ENCODE results near the gene ORAI2. TPM values are rescaled to one million over a fixed set of nuclear protein-coding genes. Genes with fewer than 3 reads are reported as not detected.

Gene ORAI2
- total and polyA plus RNA-seq, 2 donors (not counting 1 experiment from before 2014, with no cell fraction given) = 20.3 to 26.6 TPM

DNA sequence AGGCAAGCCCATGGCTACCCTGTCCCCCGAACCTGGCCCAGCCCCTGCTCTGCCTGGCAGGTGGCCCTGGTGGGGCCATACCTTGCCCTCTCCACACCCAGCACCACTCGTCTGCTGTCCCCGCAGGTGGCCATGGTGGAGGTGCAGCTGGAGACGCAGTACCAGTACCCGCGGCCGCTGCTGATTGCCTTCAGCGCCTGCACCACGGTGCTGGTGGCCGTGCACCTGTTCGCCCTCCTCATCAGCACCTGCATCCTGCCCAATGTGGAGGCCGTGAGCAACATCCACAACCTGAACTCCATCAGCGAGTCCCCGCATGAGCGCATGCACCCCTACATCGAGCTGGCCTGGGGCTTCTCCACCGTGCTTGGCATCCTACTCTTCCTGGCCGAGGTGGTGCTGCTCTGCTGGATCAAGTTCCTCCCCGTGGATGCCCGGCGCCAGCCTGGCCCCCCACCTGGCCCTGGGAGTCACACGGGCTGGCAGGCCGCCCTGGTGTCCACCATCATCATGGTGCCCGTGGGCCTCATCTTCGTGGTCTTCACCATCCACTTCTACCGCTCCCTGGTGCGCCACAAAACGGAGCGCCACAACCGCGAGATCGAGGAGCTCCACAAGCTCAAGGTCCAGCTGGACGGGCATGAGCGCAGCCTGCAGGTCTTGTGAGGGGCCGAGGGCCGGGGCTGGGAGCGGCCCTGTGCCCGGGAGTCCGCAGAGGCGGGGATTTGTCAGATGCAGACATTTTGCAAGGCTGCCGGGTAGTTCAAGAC, 13.2 kb downstream of the ORAI2 start:
- no peaks in the 10 kb centered on the region for H3K4me1 ChIP-seq (ENCODE audit: control insufficient read depth, extremely low read depth, insufficient read depth, low read length)
- no peak overlapping the region for H2AFZ ChIP-seq (ENCODE audit: low read length)
- no peaks in the 10 kb centered on the region for H4K20me1 ChIP-seq (ENCODE audit: control insufficient read depth, extremely low read depth, insufficient read depth, low read length)
- H3K36me3 ChIP-seq (ENCODE audit: control insufficient read depth, insufficient read depth, low read length) = peaks cover 6% of the 10 kb centered on the region
- H3K4me3 ChIP-seq (replicated peaks in 1 of 4; ENCODE audit: control extremely low read depth in 1 of 4, insufficient read depth in 1 of 4, low read depth in 3 of 4, low read length in 4 of 4) = no peak overlapping the region
- H3K27me3 ChIP-seq (ENCODE audit: control insufficient read depth, insufficient read depth, low read length) = no peaks in the 10 kb centered on the region
- H3K4me2 ChIP-seq (ENCODE audit: extremely low read depth, insufficient read depth, low read length) = no peak overlapping the region
- H3K27ac ChIP-seq (ENCODE audit: insufficient read depth, low read length) = no peak overlapping the region
- no peaks in the 10 kb centered on the region for H3K79me2 ChIP-seq (ENCODE audit: control insufficient read depth, insufficient read depth, low read length)
- no peak overlapping the region for H3K9ac ChIP-seq (ENCODE audit: insufficient read depth, low read length)
- no peaks in the 10 kb centered on the region for H3K9me3 ChIP-seq (ENCODE audit: control insufficient read depth, insufficient read depth, low read depth, low read length)
- no peak for TF ChIP-seq EZH2 (IDR thresholded peaks at IDR 0.05; ENCODE audit: low read length, missing control alignments)
- TF ChIP-seq, protein P1, sequence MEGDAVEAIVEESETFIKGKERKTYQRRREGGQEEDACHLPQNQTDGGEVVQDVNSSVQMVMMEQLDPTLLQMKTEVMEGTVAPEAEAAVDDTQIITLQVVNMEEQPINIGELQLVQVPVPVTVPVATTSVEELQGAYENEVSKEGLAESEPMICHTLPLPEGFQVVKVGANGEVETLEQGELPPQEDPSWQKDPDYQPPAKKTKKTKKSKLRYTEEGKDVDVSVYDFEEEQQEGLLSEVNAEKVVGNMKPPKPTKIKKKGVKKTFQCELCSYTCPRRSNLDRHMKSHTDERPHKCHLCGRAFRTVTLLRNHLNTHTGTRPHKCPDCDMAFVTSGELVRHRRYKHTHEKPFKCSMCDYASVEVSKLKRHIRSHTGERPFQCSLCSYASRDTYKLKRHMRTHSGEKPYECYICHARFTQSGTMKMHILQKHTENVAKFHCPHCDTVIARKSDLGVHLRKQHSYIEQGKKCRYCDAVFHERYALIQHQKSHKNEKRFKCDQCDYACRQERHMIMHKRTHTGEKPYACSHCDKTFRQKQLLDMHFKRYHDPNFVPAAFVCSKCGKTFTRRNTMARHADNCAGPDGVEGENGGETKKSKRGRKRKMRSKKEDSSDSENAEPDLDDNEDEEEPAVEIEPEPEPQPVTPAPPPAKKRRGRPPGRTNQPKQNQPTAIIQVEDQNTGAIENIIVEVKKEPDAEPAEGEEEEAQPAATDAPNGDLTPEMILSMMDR (conservative IDR thresholded peaks at IDR 0.05 in 1 of 2, IDR thresholded peaks at IDR 0.05 in 1 of 2; ENCODE audit: low read depth in 1 of 2, low read length in 2 of 2) = no peak
- no peak for DNase-seq (ENCODE audit: low read depth in 2 of 2)

DNA sequence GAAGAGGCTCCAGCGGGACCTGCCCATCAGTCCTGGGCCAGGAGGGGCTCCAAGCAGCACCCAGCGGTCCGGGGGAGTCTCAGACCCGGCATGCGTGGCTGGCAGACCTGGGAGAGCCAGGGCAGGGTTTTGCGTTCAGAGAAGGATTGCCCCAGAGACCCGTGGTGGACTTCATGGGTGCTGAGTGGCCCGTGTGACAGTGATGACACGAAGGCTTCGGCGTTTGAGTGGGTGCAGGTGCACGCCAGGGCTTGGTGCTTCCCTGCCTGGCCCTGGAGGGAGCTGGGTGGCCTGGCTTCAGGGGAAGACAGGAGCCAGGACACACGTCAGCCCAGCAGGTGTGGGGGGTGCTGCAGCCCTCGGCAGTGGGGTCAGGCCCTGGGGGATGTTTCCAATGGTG, 13.9 kb downstream of the ORAI2 start:
- Histone ChIP-seq H3K9me3 (ENCODE audit: control insufficient read depth, insufficient read depth, low read depth, low read length) (no peaks in the 10 kb centered on the region), H3K27ac (ENCODE audit: insufficient read depth, low read length) (no peak overlapping the region), H4K20me1 (ENCODE audit: control insufficient read depth, extremely low read depth, insufficient read depth, low read length) (no peaks in the 10 kb centered on the region), H3K4me1 (ENCODE audit: control insufficient read depth, extremely low read depth, insufficient read depth, low read length) (no peaks in the 10 kb centered on the region), H3K9ac (ENCODE audit: insufficient read depth, low read length) (no peak overlapping the region), H3K79me2 (ENCODE audit: control insufficient read depth, insufficient read depth, low read length) (no peaks in the 10 kb centered on the region), H3K27me3 (ENCODE audit: control insufficient read depth, insufficient read depth, low read length) (no peaks in the 10 kb centered on the region), H3K4me3 (replicated peaks in 1 of 4; ENCODE audit: control extremely low read depth in 1 of 4, insufficient read depth in 1 of 4, low read depth in 3 of 4, low read length in 4 of 4) (no peak overlapping the region), H2AFZ (ENCODE audit: low read length) (no peak overlapping the region), H3K4me2 (ENCODE audit: extremely low read depth, insufficient read depth, low read length) (no peak overlapping the region), H3K36me3 (ENCODE audit: control insufficient read depth, insufficient read depth, low read length) (peaks cover 6% of the 10 kb centered on the region)
- TF ChIP-seq, protein P1 (conservative IDR thresholded peaks at IDR 0.05 in 1 of 2, IDR thresholded peaks at IDR 0.05 in 1 of 2; ENCODE audit: low read depth in 1 of 2, low read length in 2 of 2) = no peak
- TF ChIP-seq EZH2 (IDR thresholded peaks at IDR 0.05; ENCODE audit: low read length, missing control alignments) = no peak
- DNase-seq (ENCODE audit: low read depth in 2 of 2) = no peak

DNA sequence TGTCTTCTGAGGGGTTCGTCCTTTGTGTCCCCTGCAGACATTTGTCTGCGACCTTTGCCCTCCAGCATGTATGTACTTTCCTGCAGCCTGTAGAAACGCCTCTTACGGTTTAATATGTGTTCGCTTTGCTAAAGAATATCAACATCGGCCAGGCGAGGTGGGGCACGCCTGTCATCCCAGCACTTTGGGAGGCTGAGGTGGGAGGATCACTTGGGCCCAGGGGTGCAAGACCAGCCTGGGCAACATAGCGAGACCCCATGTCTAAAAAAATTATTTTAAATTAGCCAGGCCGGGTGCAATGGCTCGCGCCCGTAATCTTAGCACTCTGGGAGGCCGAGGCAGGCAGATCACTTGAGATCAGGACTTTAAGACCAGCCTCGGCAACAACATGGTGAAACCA, 15.8 kb downstream of the ORAI2 start:
- no peaks in the 10 kb centered on the region for H3K4me1 ChIP-seq (ENCODE audit: control insufficient read depth, extremely low read depth, insufficient read depth, low read length)
- H3K4me3 ChIP-seq (replicated peaks in 1 of 4; ENCODE audit: control extremely low read depth in 1 of 4, insufficient read depth in 1 of 4, low read depth in 3 of 4, low read length in 4 of 4) = no peak overlapping the region
- DNase-seq (ENCODE audit: low read depth in 2 of 2) = no peak
- no peak overlapping the region for H3K4me2 ChIP-seq (ENCODE audit: extremely low read depth, insufficient read depth, low read length)
- H3K9me3 ChIP-seq (ENCODE audit: control insufficient read depth, insufficient read depth, low read depth, low read length) = no peaks in the 10 kb centered on the region
- H2AFZ ChIP-seq (ENCODE audit: low read length) = no peak overlapping the region
- peaks cover 6% of the 10 kb centered on the region for H3K36me3 ChIP-seq (ENCODE audit: control insufficient read depth, insufficient read depth, low read length)
- H3K9ac ChIP-seq (ENCODE audit: insufficient read depth, low read length) = no peak overlapping the region
- no peaks in the 10 kb centered on the region for H4K20me1 ChIP-seq (ENCODE audit: control insufficient read depth, extremely low read depth, insufficient read depth, low read length)
- no peak for TF ChIP-seq EZH2 (IDR thresholded peaks at IDR 0.05; ENCODE audit: low read length, missing control alignments)
- TF ChIP-seq, protein P1 (conservative IDR thresholded peaks at IDR 0.05 in 1 of 2, IDR thresholded peaks at IDR 0.05 in 1 of 2; ENCODE audit: low read depth in 1 of 2, low read length in 2 of 2) = no peak
- no peaks in the 10 kb centered on the region for H3K79me2 ChIP-seq (ENCODE audit: control insufficient read depth, insufficient read depth, low read length)
- no peak overlapping the region for H3K27ac ChIP-seq (ENCODE audit: insufficient read depth, low read length)
- H3K27me3 ChIP-seq (ENCODE audit: control insufficient read depth, insufficient read depth, low read length) = no peaks in the 10 kb centered on the region
